NCI-H524 treated with DMSO at 0.1 percent for 48 hours (cell line): ENCODE measurements around the gene ZNF554.
"Not testable (repeated sequence)": the region's sequence is repeated elsewhere in the genome, so short reads cannot be mapped to it uniquely, and the experiment has no call there.

Experiments used
- DNase-seq: peaks from one replicate; lab custom pipeline; 2025; lab: John Stamatoyannopoulos, UW

Gene ZNF554

GRCh38 chr19:2867025-2867991 lies 47.6 kb downstream of the ZNF554 start, which contains the start of gene ZNF556:
Gene ZNF556, plus strand, starts transcription at chr19:2867335. Its CDS starts 87 bp downstream, at chr19:2867422.
- peak; percentile 53 for DNase-seq

GRCh38 chr19:2869618-2870017 lies 50.0 kb downstream of the ZNF554 start:
- DNase-seq: no peak

- DNase-seq: not testable (repeated sequence)
Observed at GRCh38 chr19:2872175-2872574, 52.5 kb downstream of the ZNF554 start.

- no peak for DNase-seq
Observed at GRCh38 chr19:2877398-2878331, 58.0 kb downstream of the ZNF554 start.

GRCh38 chr19:2883686-2884439 lies 64.2 kb downstream of the ZNF554 start:
- no peak for DNase-seq

- DNase-seq: no peak
Observed at GRCh38 chr19:2885736-2886135, 66.1 kb downstream of the ZNF554 start.
